Stimulated activated CD4-positive, alpha-beta T cell treated with anti-CD3 and anti-CD28 coated beads, Interleukin-15, amount 100 ng/mL, for 1 hour (primary cell): ENCODE results near the gene TDP2.

ENCODE experiments used
- DNase-seq, 2 donors: peaks; one replicate each; pipeline ENCODE4 v3.0.0-alpha.2; 2020; ENCODE audit warnings: low read depth in 1 of 2, low spot score in 1 of 2

The TDP2 gene

GRCh38 chr6:24600903-24601302 lies 65.8 kb downstream of the TDP2 start:
- no peak for DNase-seq
